ENCODE results near the gene HPF1.

The HPF1 gene

DNA sequence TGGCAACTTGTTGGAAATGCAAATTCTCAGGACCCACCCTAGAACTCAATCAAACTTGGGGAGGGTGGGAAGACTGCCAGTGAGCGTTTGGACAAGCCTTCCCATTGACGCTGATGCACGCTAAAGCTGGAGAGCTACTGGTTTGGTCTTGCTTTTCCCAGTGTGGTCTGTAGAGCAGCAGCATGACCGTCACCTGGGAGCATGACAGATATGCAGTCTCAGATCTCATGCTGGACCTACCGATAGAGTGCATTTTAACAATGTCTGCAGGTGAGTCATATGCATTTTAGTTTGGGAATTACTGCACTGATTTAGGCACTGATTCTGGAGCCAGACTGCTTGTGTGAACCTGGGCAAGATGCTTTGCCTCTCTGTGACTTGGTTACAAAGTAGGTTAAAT lies 27.2 kb downstream of the HPF1 start:
- no peak for DNase-seq

DNA sequence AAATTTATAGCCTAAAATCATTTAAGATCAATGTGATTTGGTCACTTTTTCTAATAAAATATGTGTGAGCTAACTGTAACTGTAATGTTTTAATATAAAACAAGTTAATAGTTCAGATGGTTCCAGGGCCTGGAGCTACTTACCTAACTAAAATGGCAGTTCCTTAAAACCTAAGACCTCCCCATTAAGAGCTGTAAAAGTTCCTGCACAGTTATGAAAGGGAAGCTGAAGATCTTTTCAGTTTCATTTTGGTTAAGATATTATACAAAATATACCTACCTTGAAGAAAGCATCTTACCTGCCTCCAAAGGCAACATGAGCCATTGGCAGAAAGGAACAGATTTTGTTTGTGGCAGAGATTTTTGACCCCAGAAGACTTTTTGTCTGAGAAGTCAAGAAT lies 30.1 kb downstream of the HPF1 start:
- DNase-seq, result no peak

DNA sequence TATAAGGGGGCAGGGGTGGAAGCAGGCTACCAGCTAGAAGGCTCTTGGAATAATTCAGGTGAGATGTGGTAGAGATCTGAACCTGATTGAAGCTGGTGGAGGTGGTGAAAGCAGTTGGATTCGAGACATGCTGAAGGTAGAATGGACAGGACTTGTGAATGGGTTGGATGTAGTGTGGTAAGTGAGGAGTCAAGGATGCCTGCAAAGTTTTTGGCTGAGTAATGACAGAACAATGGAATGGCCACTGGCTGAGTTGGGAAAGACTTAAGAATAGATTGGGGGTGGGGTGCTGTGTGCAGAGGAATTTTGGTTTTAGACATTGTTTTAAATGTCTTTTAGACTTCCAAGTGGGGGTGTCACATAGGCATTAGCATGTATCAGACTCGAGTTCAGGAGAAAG lies 33.5 kb downstream of the HPF1 start:
- no peak for DNase-seq

DNA sequence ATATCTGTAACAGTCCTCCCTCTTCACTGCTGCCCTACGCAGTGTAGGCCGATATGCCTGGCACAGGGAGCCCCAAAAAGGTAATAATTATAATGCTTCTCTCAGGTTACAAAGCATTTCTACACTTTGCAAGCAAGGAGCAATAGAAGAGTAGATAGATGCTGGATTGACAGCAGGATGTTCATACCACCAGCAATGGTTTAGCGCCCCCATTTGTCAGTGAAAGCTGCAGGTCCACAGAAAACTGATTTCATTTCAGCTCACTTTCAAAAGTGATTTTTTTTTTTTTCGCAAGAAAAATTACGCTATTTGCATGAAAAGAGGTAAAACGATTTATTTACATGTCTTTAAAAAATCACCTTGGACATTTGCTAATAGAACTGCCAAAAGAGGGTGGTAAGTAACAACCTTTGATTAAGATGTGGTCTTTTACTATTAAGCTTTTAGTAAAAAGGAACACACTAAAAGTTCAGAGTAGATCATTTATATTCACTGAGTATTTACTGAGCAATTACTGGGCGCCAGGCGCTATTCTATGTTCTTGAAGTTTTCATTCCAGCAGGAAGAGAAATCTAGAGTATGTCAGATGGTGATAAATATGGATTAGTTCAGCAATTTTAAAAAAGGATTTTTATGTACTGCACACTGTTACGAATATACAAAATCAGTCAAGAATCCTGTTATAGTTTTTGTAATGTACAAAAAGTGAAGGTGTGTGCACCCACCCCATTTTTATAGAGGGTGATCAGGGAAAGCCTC lies 34.4 kb downstream of the HPF1 start:
- DNase-seq, result no peak

DNA sequence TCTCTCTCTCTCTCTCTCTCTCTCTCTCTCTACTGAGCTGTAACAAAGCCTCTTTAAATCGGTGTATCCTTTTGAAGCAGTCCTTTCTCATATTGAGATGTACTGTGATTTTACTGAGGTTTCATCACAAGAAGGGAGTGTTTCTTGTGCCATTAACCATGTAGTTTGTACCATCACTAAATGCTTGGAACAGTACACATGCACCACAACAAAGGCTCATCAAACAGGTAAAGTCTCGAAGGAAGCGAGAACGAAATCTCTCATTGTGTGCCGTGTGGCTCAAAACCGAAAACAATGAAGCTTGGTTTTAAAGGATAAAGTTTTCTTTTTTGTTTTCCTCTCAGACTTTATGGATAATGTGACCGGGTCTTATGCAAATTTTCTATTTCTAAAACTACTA lies 37.2 kb downstream of the HPF1 start:
- no peak for DNase-seq

DNA sequence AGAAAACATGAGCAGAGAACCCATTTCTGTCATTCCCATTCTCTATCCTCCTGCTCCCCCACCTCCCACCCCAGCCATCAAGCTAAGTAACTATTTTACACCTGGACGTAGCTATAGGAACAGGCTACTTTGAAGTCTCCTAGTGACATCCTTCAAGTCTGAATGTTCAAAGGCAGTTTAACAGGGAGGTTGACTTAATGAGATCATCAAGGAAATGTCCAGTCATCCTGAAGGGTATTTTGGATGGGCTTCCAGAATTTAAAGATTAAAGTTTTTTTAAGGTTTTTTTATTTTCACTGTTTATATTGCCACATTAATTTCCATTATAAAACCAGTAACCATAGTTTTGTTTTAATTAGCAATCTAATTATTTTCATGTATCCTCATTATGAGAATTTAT lies 41.1 kb downstream of the HPF1 start:
- no peak for DNase-seq

DNA sequence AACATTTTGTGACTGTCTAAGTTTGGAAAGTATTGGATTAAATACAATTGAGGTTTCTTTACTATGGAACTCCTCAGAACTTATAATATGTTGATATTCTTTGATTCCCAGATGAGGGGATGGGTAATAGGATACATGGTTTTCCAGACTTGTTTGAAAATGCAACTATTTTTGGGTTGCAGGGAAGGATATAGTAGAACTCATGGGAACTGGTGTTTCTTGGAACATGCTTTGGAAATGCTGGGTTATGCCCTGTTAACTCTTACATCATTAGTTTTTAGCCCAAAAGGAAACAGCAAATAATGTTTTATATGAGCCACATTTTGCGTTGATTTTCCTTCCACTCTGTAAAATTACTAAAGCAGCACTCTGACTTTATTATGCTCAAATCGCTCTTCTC lies 41.9 kb downstream of the HPF1 start:
- no peak for DNase-seq

DNA sequence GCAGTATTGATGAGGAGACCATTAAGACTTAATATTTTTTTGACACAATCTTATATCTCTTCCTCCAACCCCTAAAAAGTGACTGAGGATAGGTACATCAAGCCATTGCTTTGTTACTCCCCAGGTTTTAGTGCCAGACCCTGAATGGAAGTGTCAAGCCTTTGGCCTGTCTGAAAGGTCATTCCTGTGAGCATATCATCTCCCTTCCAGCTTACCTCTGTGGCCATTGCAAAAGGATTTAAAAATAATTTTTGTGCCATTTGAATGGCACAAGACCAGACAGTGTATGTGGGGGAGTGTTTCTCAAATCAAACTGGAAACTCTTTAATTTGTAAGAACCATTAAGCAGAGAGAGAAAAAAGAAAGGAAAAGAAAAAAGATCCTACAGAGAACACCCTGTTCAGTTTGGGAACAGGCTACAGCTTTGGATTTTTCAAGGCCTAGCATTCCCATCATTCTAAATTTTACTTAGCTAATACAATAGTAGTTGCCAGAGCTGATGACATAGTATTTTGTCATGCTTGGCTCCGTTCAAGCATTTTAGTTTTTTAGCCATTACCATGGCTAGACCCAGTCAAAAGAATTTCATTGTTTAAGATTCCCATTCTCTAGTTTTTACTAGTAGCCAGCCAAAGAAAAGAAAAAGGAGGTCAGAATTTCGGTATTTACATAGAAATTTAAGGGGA lies 49.6 kb downstream of the HPF1 start:
- DNase-seq, result no peak

DNA sequence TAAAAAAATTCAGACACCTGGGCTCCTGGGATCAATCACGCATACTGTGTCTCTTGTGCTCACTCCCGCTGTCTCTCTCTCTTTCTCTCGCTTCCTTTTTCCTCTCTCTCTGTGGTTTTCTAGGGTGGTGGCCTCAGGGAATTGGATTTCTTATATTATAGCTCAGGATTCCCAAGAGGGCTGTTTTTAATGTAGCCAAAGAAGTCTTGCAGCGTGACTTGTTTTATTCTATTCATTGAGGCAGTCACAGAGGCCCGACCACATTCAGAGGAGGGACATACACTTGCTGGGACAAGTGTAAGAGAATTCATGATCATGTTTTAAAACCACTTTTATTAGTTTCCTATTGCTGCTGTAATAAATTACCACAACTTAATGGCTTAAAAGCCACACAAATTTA lies 59.4 kb downstream of the HPF1 start:
- DNase-seq, result no peak

DNA sequence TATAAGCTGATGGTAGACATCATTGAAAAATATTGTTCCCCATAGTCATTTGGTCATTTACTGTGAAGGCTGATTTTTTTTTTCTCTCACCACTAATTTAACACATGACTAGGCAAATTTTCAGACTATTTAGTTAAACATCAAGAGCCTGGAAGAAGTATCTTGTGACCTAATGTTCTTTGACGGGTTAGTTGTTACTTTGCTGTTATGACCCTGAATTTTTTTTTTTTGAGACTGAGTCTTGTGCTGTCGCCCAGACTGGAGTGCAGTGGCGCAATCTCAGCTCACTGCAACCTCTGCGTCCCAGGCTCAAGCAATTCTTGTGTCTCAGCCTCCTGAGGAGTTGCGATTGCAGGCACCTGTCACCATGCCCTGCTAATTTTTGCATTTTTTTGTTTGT lies 67.0 kb downstream of the HPF1 start:
- DNase-seq, result no peak

DNA sequence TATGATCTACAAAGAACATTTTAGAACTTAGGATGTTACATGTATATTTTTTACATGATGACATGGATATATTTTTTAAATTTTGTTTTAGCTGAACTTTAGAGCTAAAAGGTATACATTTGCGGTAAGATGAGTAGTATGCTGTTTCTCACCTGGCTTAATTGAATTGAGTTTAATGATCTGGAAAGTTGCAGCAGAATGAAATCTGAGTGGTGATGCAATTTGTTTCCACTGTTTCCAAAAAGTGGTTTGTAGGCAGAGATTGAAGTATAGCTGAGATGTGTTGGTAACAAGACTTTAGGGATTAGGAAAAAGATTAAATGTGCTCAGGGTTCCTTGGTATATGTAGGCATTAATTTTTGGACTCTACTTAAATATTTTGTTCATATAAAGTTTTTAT lies 68.1 kb downstream of the HPF1 start:
- DNase-seq, result no peak

DNA sequence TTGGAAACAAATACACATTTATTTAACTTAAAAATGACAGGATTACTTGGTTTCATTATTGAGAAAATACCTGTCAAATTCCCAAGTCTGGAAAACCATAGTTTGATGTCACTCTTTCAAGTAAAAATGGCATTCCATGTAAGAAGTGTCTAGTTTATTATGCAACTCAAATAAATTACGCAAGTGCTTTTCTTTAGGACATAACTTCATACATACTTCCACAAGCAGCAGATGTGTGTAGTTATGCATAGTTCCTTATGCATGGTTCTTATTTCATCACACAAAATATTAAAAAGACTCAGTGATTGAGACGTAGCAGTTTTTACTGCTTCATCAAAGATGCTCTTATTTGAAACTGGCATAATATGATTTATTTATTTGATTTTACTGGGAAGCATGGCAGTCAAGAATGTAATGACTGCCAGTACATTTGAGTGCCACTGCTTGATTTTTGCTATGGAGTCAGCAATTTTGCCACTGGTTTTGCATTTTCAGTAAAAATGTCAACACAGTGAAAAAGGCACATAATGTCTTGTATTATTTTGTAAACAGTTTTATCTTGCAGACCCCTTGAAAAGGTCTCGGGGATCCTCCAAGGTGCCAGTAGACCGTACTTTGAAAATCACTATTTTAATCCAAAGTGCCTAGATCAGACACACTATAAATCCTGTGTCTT lies 75.2 kb downstream of the HPF1 start:
- DNase-seq, result no peak

All from NCI-H524 treated with DMSO at 0.1 percent for 48 hours (cell line).